H9 (cell line): ENCODE data around the gene THSD4. TPM values are rescaled to one million over a fixed set of nuclear protein-coding genes. Genes with fewer than 3 reads are reported as not detected.

Source experiments
- DNase-seq: peaks from one replicate; pipeline ENCODE4 v3.0.0-alpha.2; 2017
- H2AFZ ChIP-seq: one replicate; pipeline ENCODE4 v1.6.1; 2013; ENCODE audit warnings: mild to moderate bottlenecking, low read length, control low read depth, moderate library complexity
- H2AK5ac ChIP-seq: 2 replicates; pipeline ENCODE4 v1.6.1; 2013; ENCODE audit warnings: low read length, control low read depth, mixed read lengths; ENCODE audit not compliant: insufficient read length
- H2BK120ac ChIP-seq: one replicate; pipeline ENCODE4 v1.6.1; 2013; ENCODE audit warnings: low read depth, mild to moderate bottlenecking, low read length, control low read depth, inconsistent platforms; ENCODE audit not compliant: poor library complexity, severe bottlenecking
- H2BK12ac ChIP-seq: 2 replicates; pipeline ENCODE4 v1.6.1; 2013; ENCODE audit warnings: low read length, control low read depth, mixed read lengths, low read depth; ENCODE audit not compliant: insufficient read length
- H2BK15ac ChIP-seq: 2 replicates; pipeline ENCODE4 v1.6.1; 2013; ENCODE audit warnings: low read depth, low read length, control low read depth
- H2BK20ac ChIP-seq: one replicate; pipeline ENCODE4 v1.6.1; 2013; ENCODE audit warnings: low read depth, mild to moderate bottlenecking, low read length, control low read depth, inconsistent platforms; ENCODE audit not compliant: poor library complexity, severe bottlenecking
- H2BK5ac ChIP-seq: 2 replicates; pipeline ENCODE4 v1.6.1; 2013; ENCODE audit warnings: low read length, control low read depth, mixed read lengths; ENCODE audit not compliant: insufficient read length
- H3K14ac ChIP-seq: 2 replicates; pipeline ENCODE4 v1.6.1; 2013; ENCODE audit warnings: low read length, control low read depth; ENCODE audit not compliant: insufficient read depth
- H3K18ac ChIP-seq: 2 replicates; pipeline ENCODE4 v1.6.1; 2013; ENCODE audit warnings: low read depth, mild to moderate bottlenecking, mixed read lengths, low read length, control low read depth; ENCODE audit not compliant: insufficient read length
- H3K23ac ChIP-seq: 2 replicates; pipeline ENCODE4 v1.6.1; 2013; ENCODE audit warnings: low read length, control low read depth, mixed read lengths, low read depth; ENCODE audit not compliant: insufficient read length
- H3K23me2 ChIP-seq: 2 replicates; pipeline ENCODE4 v1.6.1; 2013; ENCODE audit warnings: low read depth, mild to moderate bottlenecking, mixed read lengths, low read length, control low read depth; ENCODE audit not compliant: insufficient read length, poor library complexity, severe bottlenecking
- H3K27ac ChIP-seq: 2 replicates; pipeline ENCODE4 v1.5.1; 2013; ENCODE audit warnings: low read length, control low read depth, mixed read lengths, low read depth; ENCODE audit not compliant: insufficient read length
- H3K27me3 ChIP-seq: 2 replicates; pipeline ENCODE4 v1.6.1; 2013; ENCODE audit warnings: low read length, control low read depth, inconsistent platforms; ENCODE audit not compliant: insufficient read depth
- H3K4ac ChIP-seq: 2 replicates; pipeline ENCODE4 v1.6.1; 2013; ENCODE audit warnings: low read depth, mild to moderate bottlenecking, control low read depth, inconsistent platforms, low read length, moderate library complexity
- H3K4me1 ChIP-seq: 2 replicates; pipeline ENCODE4 v1.6.1; 2013; ENCODE audit warnings: low read length, control low read depth, inconsistent platforms; ENCODE audit not compliant: insufficient read depth
- H3K4me2 ChIP-seq: 2 replicates; pipeline ENCODE4 v1.6.1; 2013; ENCODE audit warnings: low read length, control low read depth, mixed read lengths; ENCODE audit not compliant: insufficient read length, insufficient read depth
- H3K56ac ChIP-seq: 2 replicates; pipeline ENCODE4 v1.6.1; 2013; ENCODE audit warnings: low read depth, mild to moderate bottlenecking, mixed read lengths, low read length, control low read depth; ENCODE audit not compliant: insufficient read length
- H3K79me1 ChIP-seq: 2 replicates; pipeline ENCODE4 v1.6.1; 2013; ENCODE audit warnings: low read depth, mild to moderate bottlenecking, moderate library complexity, low read length, control low read depth, inconsistent platforms; ENCODE audit not compliant: insufficient read depth, poor library complexity, severe bottlenecking
- H3K79me2 ChIP-seq: 2 replicates; pipeline ENCODE4 v1.6.1; 2013; ENCODE audit warnings: low read length, control low read depth, inconsistent platforms; ENCODE audit not compliant: insufficient read depth
- H3K9ac ChIP-seq: 2 replicates; pipeline ENCODE4 v1.6.1; 2013; ENCODE audit warnings: low read length, control low read depth, mixed read lengths; ENCODE audit not compliant: insufficient read length; ENCODE audit errors: extremely low read depth
- H3K9me3 ChIP-seq: one replicate; pipeline ENCODE4 v1.6.1; 2013; ENCODE audit warnings: low read depth, low read length, inconsistent platforms; ENCODE audit not compliant: control insufficient read depth
- H3T11ph ChIP-seq: one replicate; pipeline ENCODE4 v1.6.1; 2013; ENCODE audit warnings: mild to moderate bottlenecking, low read length, control low read depth, inconsistent platforms
- H4K20me1 ChIP-seq: one replicate; pipeline ENCODE4 v1.6.1; 2013; ENCODE audit not compliant: control insufficient read depth, insufficient read length, insufficient read depth
- H4K5ac ChIP-seq: 2 replicates; pipeline ENCODE4 v1.6.1; 2013; ENCODE audit warnings: low read depth, mild to moderate bottlenecking, mixed read lengths, low read length, control low read depth; ENCODE audit not compliant: insufficient read length
- H4K8ac ChIP-seq: replicated peaks from 2 replicates; pipeline ENCODE4 v1.6.1; 2013; ENCODE audit warnings: low read length, control low read depth, mixed read lengths, low read depth; ENCODE audit not compliant: insufficient read length
- H4K91ac ChIP-seq: 2 replicates; pipeline ENCODE4 v1.6.1; 2013; ENCODE audit warnings: low read depth, mild to moderate bottlenecking, moderate library complexity, mixed read lengths, low read length, control low read depth; ENCODE audit not compliant: insufficient read length
- H3K27ac Mint-ChIP-seq, 3 experiments: 2 replicates in 2 of 3; 3 replicates in 1 of 3; pipeline ENCODE4 v1.8.0; 2020 to 2021; ENCODE audit warnings: mixed read lengths in 3 of 3, mild to moderate bottlenecking in 1 of 3, moderate library complexity in 1 of 3
- H3K27me3 Mint-ChIP-seq: 2 replicates; pipeline ENCODE4 v1.8.0; 2021; ENCODE audit warnings: low read depth, mild to moderate bottlenecking, moderate library complexity, mixed read lengths
- H3K36me3 Mint-ChIP-seq, 3 experiments: 2 replicates in 2 of 3; 3 replicates in 1 of 3; pipeline ENCODE4 v1.8.0; 2020 to 2021; ENCODE audit warnings: low read depth in 3 of 3, mixed read lengths in 3 of 3; ENCODE audit not compliant: insufficient read depth in 1 of 3
- H3K4me1 Mint-ChIP-seq, 2 experiments: 2 replicates each; pipeline ENCODE4 v1.8.0; 2020; ENCODE audit warnings: mixed read lengths in 2 of 2
- H3K4me3 Mint-ChIP-seq, 2 experiments: 2 replicates in 1 of 2; 3 replicates in 1 of 2; pipeline ENCODE4 v1.8.0; 2020 to 2021; ENCODE audit warnings: mild to moderate bottlenecking in 2 of 2, mixed read lengths in 2 of 2, moderate library complexity in 1 of 2
- H3K9me3 Mint-ChIP-seq, 2 experiments: 2 replicates in 1 of 2; 3 replicates in 1 of 2; pipeline ENCODE4 v1.8.0; 2020; ENCODE audit warnings: mild to moderate bottlenecking in 2 of 2, mixed read lengths in 2 of 2, moderate library complexity in 1 of 2
- CTCF ChIP-seq: fragments of 200-600 bp; sonication (generic); conservative IDR thresholded peaks from 3 replicates; pipeline ENCODE4 v1.8.0; 2021; ENCODE audit warnings: antibody characterized with exemption, mild to moderate bottlenecking
- WGBS: extraction: QIAGEN DNeasy Blood & Tissue Kit; methylation state at CpG from one replicate; pipeline ENCODE4 v1.1.7; 2013; ENCODE audit warnings: missing lambda C conversion rate, low lambda C conversion rate, mixed read lengths; ENCODE audit not compliant: insufficient read length; ENCODE audit errors: extremely low coverage; 5-methylcytosine and 5-hydroxymethylcytosine counted together
- total RNA-seq: library from RNA; stranded (reverse); gene quantifications from 2 replicates; pipeline ENCODE4 v1.2.1, GENCODE V29; 2021

THSD4 gene
- total RNA-seq, 1 experiment from 2014 or later = 5.5 TPM

DNA sequence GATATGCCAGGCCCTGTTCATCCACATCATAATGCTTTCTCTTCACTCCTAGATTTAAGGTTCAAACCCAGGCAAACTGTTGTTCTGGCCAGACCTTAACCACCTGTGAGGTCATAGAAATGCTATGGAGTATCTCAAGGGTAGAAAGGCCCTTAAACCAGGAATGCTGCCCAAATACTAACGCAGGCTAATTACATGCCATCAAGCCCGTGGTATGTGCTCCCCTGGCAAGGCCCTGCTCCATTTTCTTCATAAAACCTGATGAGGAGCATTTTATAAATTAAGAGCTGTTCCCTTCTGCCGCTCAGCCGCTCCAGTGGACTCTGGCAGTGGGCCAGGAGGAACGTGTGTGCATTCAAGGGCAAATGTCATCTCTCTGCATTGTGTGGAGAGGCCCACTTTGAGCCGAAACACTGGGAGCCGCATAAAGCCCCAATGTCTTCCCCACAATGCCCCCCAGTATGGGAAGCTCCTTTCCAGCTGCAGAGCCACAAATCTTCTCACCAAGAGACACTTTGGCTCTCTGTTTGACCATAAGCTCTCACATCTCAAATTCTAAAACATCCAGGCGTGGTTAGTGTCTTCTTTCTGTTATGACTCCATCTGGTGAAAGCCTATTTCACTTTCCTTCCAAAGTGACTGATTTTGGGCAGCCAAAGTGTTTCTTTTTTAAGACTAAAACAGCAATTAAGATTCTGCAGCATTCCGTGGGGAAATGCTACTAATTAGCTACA, 484.3 kb downstream of the THSD4 start:
- no peaks in the 10 kb centered on the region for H4K20me1 ChIP-seq
- H2BK5ac ChIP-seq = no peak overlapping the region
- H3K36me3 Mint-ChIP-seq = peaks cover 4 to 14% (median 9%) of the 10 kb centered on the region in 3 experiments; a peak in 5 of 7 replicates
- no peak overlapping the region for H2AK5ac ChIP-seq
- no peaks in the 10 kb centered on the region for H3K9me3 ChIP-seq
- H4K91ac ChIP-seq = no peak overlapping the region
- H3K4me1 Mint-ChIP-seq = peaks cover 17 to 21% of the 10 kb centered on the region in 2 experiments
- no peaks in the 10 kb centered on the region for H3K23me2 ChIP-seq
- H3K27ac ChIP-seq = no peak overlapping the region
- no peak overlapping the region for H3K4ac ChIP-seq
- H2BK120ac ChIP-seq = no peak overlapping the region
- no peak overlapping the region for H2BK15ac ChIP-seq
- H3K56ac ChIP-seq = no peak overlapping the region
- H3K27ac Mint-ChIP-seq = peak overlapping the region in 2 of 3 experiments; percentile 22 to 32; a peak in 3 of 7 replicates
- H2AFZ ChIP-seq = no peak overlapping the region
- no CpG with 5 or more reads among the region's 9 CpGs for WGBS
- no peak overlapping the region for H3K14ac ChIP-seq
- no peak overlapping the region for H2BK12ac ChIP-seq
- no peaks in the 10 kb centered on the region for H3K79me2 ChIP-seq
- H3T11ph ChIP-seq = no peak overlapping the region
- peaks cover 9 to 10% of the 10 kb centered on the region in 2 experiments; a peak in 4 of 5 replicates for H3K9me3 Mint-ChIP-seq
- H3K27me3 Mint-ChIP-seq = no peaks in the 10 kb centered on the region
- H2BK20ac ChIP-seq = no peak overlapping the region
- H4K8ac ChIP-seq = no peak overlapping the region
- H3K79me1 ChIP-seq = no peaks in the 10 kb centered on the region
- no peak overlapping the region for H3K23ac ChIP-seq
- H3K18ac ChIP-seq = no peak overlapping the region
- no peak for TF ChIP-seq CTCF
- DNase-seq = no peak
- no peak overlapping the region for H3K4me2 ChIP-seq
- H3K4me1 ChIP-seq = no peaks in the 10 kb centered on the region; the same call in 1 of the 2 replicates
- H3K9ac ChIP-seq = no peak overlapping the region
- no peak overlapping the region for H4K5ac ChIP-seq
- H3K27me3 ChIP-seq = no peaks in the 10 kb centered on the region
- no peak overlapping the region for H3K4me3 Mint-ChIP-seq
